HEK293 (cell line): ENCODE results near the gene MYOZ3.

Experiments
- FEZF1 ChIP-seq: fragments of 450-650 bp; formaldehyde crosslinking; IDR thresholded peaks from 2 replicates; pipeline ENCODE4 v1.5.1; 2016; ENCODE audit warnings: missing biosample characterization, missing genetic modification characterization
- GLI2 ChIP-seq: fragments of 450-650 bp; formaldehyde crosslinking; IDR thresholded peaks from 2 replicates; pipeline ENCODE4; 2017; ENCODE audit warnings: missing biosample characterization, missing genetic modification characterization, low read depth, borderline replicate concordance
- GLIS1 ChIP-seq: fragments of 450-650 bp; formaldehyde crosslinking; IDR thresholded peaks from 2 replicates; pipeline ENCODE4 v1.5.1; 2016; ENCODE audit warnings: missing biosample characterization, missing genetic modification characterization
- KLF17 ChIP-seq: fragments of 450-650 bp; formaldehyde crosslinking; IDR thresholded peaks from 2 replicates; pipeline ENCODE4 v1.5.1; 2016; ENCODE audit warnings: missing biosample characterization, missing genetic modification characterization
- KLF8 ChIP-seq: fragments of 450-650 bp; formaldehyde crosslinking; IDR thresholded peaks from 2 replicates; pipeline ENCODE4 v1.5.1; 2016; ENCODE audit warnings: missing biosample characterization, missing genetic modification characterization
- OVOL3 ChIP-seq: fragments of 450-650 bp; formaldehyde crosslinking; IDR thresholded peaks from 2 replicates; pipeline ENCODE4 v1.5.1; 2016; ENCODE audit warnings: missing biosample characterization, missing genetic modification characterization
- SETDB1 ChIP-seq: IDR thresholded peaks from one replicate; pipeline ENCODE4 v1.6.1; 2017; ENCODE audit warnings: mild to moderate bottlenecking, low read length, moderate library complexity, mixed read lengths; ENCODE audit not compliant: insufficient read length
- SP2 ChIP-seq: fragments of 450-650 bp; formaldehyde crosslinking; IDR thresholded peaks from 2 replicates; pipeline ENCODE4 v1.5.1; 2016; ENCODE audit warnings: missing biosample characterization, missing genetic modification characterization
- SP3 ChIP-seq: fragments of 450-650 bp; formaldehyde crosslinking; IDR thresholded peaks from 2 replicates; pipeline ENCODE4 v1.5.1; 2016; ENCODE audit warnings: missing biosample characterization, missing genetic modification characterization
- WT1 ChIP-seq: fragments of 450-650 bp; formaldehyde crosslinking; IDR thresholded peaks from 2 replicates; pipeline ENCODE4 v1.5.1; 2016; ENCODE audit warnings: missing biosample characterization, missing genetic modification characterization
- ZBTB20 ChIP-seq: fragments of 450-650 bp; formaldehyde crosslinking; IDR thresholded peaks from 2 replicates; pipeline ENCODE4 v1.5.1; 2016; ENCODE audit warnings: missing biosample characterization, missing genetic modification characterization
- ZBTB48 ChIP-seq: fragments of 450-650 bp; formaldehyde crosslinking; IDR thresholded peaks from 2 replicates; pipeline ENCODE4 v1.5.1; 2016; ENCODE audit warnings: missing biosample characterization, missing genetic modification characterization
- ZBTB8A ChIP-seq: fragments of 450-650 bp; formaldehyde crosslinking; IDR thresholded peaks from 2 replicates; pipeline ENCODE4 v1.5.1; 2016; ENCODE audit warnings: missing biosample characterization, missing genetic modification characterization
- ZFHX2 ChIP-seq: fragments of 450-650 bp; formaldehyde crosslinking; conservative IDR thresholded peaks from 2 replicates; pipeline ENCODE4 v1.5.1; 2016; ENCODE audit warnings: missing biosample characterization, missing genetic modification characterization
- ZFP69B ChIP-seq: fragments of 450-650 bp; formaldehyde crosslinking; IDR thresholded peaks from 2 replicates; pipeline ENCODE4 v1.5.1; 2016; ENCODE audit warnings: missing biosample characterization, missing genetic modification characterization
- ZNF114 ChIP-seq: fragments of 450-650 bp; formaldehyde crosslinking; IDR thresholded peaks from 2 replicates; pipeline ENCODE4 v1.5.0; 2017; ENCODE audit warnings: missing biosample characterization, missing genetic modification characterization
- ZNF140 ChIP-seq: fragments of 450-650 bp; formaldehyde crosslinking; IDR thresholded peaks from 2 replicates; pipeline ENCODE4 v1.5.1; 2016; ENCODE audit warnings: missing biosample characterization, missing genetic modification characterization
- ZNF214 ChIP-seq: fragments of 450-650 bp; formaldehyde crosslinking; IDR thresholded peaks from 2 replicates; pipeline ENCODE4 v1.5.1; 2017; ENCODE audit warnings: missing biosample characterization, mild to moderate bottlenecking, missing genetic modification characterization, borderline replicate concordance
- ZNF223 ChIP-seq: fragments of 450-650 bp; formaldehyde crosslinking; IDR thresholded peaks from 2 replicates; pipeline ENCODE4 v1.5.1; 2016; ENCODE audit warnings: missing biosample characterization, missing genetic modification characterization
- ZNF24 ChIP-seq: fragments of 450-650 bp; formaldehyde crosslinking; IDR thresholded peaks from 2 replicates; pipeline ENCODE4 v1.5.1; 2016; ENCODE audit warnings: missing biosample characterization, missing genetic modification characterization
- ZNF391 ChIP-seq: fragments of 450-650 bp; formaldehyde crosslinking; IDR thresholded peaks from 2 replicates; pipeline ENCODE4 v1.5.1; 2016; ENCODE audit warnings: low read depth, missing biosample characterization, missing genetic modification characterization, borderline replicate concordance
- ZNF530 ChIP-seq: fragments of 450-650 bp; formaldehyde crosslinking; IDR thresholded peaks from 2 replicates; pipeline ENCODE4 v1.5.1; 2016; ENCODE audit warnings: low read depth, missing biosample characterization, missing genetic modification characterization
- ZNF558 ChIP-seq: fragments of 450-650 bp; formaldehyde crosslinking; IDR thresholded peaks from 2 replicates; pipeline ENCODE4 v1.5.1; 2016; ENCODE audit warnings: missing biosample characterization, missing genetic modification characterization
- ZNF560 ChIP-seq: fragments of 450-650 bp; formaldehyde crosslinking; IDR thresholded peaks from 2 replicates; pipeline ENCODE4 v1.5.1; 2017; ENCODE audit warnings: missing biosample characterization, missing genetic modification characterization, borderline replicate concordance
- ZNF660 ChIP-seq: fragments of 450-650 bp; IDR thresholded peaks from 2 replicates; pipeline ENCODE4 v1.5.1; 2018; ENCODE audit warnings: missing biosample characterization, mild to moderate bottlenecking, missing genetic modification characterization
- ZSCAN16 ChIP-seq: fragments of 450-650 bp; formaldehyde crosslinking; IDR thresholded peaks from 2 replicates; pipeline ENCODE4 v1.5.1; 2016; ENCODE audit warnings: missing biosample characterization, missing genetic modification characterization
- TF ChIP-seq, protein P1 (sequence below): fragments of 450-650 bp; formaldehyde crosslinking; IDR thresholded peaks from 2 replicates; pipeline ENCODE4 v1.5.1; 2016; ENCODE audit warnings: missing biosample characterization, missing genetic modification characterization, borderline replicate concordance
- TF ChIP-seq, protein P2 (sequence below): fragments of 450-650 bp; formaldehyde crosslinking; IDR thresholded peaks from 2 replicates; pipeline ENCODE4 v1.5.1; 2017; ENCODE audit warnings: missing biosample characterization, missing genetic modification characterization
- TF ChIP-seq, protein P3 (sequence below): fragments of 450-650 bp; formaldehyde crosslinking; optimal IDR thresholded peaks from 2 replicates; pipeline ENCODE3; 2016; ENCODE audit warnings: missing biosample characterization, mild to moderate bottlenecking, missing genetic modification characterization
- TF ChIP-seq, protein P4 (sequence below): fragments of 450-650 bp; formaldehyde crosslinking; IDR thresholded peaks from 2 replicates; pipeline ENCODE4 v1.5.1; 2016; ENCODE audit warnings: missing biosample characterization, missing genetic modification characterization

The MYOZ3 gene

DNA sequence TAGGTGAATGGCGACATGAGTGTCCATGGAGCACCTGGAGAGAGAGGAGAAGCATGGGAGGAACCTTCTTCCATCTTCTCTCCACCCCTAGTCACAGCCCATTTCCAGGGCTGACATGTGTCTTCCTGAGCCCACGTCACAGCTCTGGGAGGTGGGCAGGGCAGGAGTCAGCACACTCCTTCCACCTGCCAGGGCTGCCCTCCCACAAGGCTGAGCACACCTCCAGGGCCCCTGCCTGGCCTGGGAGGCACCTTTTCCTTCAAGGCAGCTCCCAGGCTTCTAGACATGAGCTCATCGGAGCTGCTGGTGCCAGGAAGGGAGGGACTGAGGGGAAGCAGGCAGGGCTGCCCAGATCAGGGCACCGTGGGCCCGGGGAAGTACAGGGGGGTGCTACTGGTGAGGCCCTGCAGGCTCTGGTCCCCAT is 34.2 kb upstream of the MYOZ3 start (continued):
- no peak for TF ChIP-seq ZNF214 (tag by site-specific recombination)
- TF ChIP-seq ZNF558: no peak
- no peak for TF ChIP-seq ZNF140
- no peak for TF ChIP-seq ZNF114 (tag by site-specific recombination)
- no peak for TF ChIP-seq ZNF660 (tag by site-specific recombination)
- TF ChIP-seq GLIS1 (tag by site-specific recombination): peak; percentile 83
- peak; percentile 67 for TF ChIP-seq ZFHX2 (tag by site-specific recombination)
- TF ChIP-seq, protein P1, sequence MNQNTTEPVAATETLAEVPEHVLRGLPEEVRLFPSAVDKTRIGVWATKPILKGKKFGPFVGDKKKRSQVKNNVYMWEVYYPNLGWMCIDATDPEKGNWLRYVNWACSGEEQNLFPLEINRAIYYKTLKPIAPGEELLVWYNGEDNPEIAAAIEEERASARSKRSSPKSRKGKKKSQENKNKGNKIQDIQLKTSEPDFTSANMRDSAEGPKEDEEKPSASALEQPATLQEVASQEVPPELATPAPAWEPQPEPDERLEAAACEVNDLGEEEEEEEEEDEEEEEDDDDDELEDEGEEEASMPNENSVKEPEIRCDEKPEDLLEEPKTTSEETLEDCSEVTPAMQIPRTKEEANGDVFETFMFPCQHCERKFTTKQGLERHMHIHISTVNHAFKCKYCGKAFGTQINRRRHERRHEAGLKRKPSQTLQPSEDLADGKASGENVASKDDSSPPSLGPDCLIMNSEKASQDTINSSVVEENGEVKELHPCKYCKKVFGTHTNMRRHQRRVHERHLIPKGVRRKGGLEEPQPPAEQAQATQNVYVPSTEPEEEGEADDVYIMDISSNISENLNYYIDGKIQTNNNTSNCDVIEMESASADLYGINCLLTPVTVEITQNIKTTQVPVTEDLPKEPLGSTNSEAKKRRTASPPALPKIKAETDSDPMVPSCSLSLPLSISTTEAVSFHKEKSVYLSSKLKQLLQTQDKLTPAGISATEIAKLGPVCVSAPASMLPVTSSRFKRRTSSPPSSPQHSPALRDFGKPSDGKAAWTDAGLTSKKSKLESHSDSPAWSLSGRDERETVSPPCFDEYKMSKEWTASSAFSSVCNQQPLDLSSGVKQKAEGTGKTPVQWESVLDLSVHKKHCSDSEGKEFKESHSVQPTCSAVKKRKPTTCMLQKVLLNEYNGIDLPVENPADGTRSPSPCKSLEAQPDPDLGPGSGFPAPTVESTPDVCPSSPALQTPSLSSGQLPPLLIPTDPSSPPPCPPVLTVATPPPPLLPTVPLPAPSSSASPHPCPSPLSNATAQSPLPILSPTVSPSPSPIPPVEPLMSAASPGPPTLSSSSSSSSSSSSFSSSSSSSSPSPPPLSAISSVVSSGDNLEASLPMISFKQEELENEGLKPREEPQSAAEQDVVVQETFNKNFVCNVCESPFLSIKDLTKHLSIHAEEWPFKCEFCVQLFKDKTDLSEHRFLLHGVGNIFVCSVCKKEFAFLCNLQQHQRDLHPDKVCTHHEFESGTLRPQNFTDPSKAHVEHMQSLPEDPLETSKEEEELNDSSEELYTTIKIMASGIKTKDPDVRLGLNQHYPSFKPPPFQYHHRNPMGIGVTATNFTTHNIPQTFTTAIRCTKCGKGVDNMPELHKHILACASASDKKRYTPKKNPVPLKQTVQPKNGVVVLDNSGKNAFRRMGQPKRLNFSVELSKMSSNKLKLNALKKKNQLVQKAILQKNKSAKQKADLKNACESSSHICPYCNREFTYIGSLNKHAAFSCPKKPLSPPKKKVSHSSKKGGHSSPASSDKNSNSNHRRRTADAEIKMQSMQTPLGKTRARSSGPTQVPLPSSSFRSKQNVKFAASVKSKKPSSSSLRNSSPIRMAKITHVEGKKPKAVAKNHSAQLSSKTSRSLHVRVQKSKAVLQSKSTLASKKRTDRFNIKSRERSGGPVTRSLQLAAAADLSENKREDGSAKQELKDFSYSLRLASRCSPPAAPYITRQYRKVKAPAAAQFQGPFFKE (tag by site-specific recombination): no peak
- TF ChIP-seq ZNF24 (tag by site-specific recombination): no peak
- TF ChIP-seq KLF17 (tag by site-specific recombination): peak; percentile 63; the same call in 1 of the 2 replicates
- no peak for TF ChIP-seq WT1 (tag by site-specific recombination)
- peak; percentile 64; the same call in 1 of the 2 replicates for TF ChIP-seq ZBTB20 (tag by site-specific recombination)
- TF ChIP-seq SP3 (tag by site-specific recombination): peak; percentile 60
- 0 out of 2 replicates have a peak, but pooled peaks have one; percentile 31 for TF ChIP-seq ZFP69B
- TF ChIP-seq ZBTB8A (tag by site-specific recombination): peak; percentile 47
- no peak for TF ChIP-seq ZNF391 (tag by site-specific recombination)
- no peak for TF ChIP-seq OVOL3 (tag by site-specific recombination)
- peak; percentile 27; the same call in 1 of the 2 replicates for TF ChIP-seq ZBTB48 (tag by site-specific recombination)
- TF ChIP-seq, protein P2, sequence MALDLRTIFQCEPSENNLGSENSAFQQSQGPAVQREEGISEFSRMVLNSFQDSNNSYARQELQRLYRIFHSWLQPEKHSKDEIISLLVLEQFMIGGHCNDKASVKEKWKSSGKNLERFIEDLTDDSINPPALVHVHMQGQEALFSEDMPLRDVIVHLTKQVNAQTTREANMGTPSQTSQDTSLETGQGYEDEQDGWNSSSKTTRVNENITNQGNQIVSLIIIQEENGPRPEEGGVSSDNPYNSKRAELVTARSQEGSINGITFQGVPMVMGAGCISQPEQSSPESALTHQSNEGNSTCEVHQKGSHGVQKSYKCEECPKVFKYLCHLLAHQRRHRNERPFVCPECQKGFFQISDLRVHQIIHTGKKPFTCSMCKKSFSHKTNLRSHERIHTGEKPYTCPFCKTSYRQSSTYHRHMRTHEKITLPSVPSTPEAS (tag by site-specific recombination): no peak
- peak; percentile 29 for TF ChIP-seq SP2 (tag by site-specific recombination)
- TF ChIP-seq FEZF1 (tag by site-specific recombination): no peak
- TF ChIP-seq, protein P3, sequence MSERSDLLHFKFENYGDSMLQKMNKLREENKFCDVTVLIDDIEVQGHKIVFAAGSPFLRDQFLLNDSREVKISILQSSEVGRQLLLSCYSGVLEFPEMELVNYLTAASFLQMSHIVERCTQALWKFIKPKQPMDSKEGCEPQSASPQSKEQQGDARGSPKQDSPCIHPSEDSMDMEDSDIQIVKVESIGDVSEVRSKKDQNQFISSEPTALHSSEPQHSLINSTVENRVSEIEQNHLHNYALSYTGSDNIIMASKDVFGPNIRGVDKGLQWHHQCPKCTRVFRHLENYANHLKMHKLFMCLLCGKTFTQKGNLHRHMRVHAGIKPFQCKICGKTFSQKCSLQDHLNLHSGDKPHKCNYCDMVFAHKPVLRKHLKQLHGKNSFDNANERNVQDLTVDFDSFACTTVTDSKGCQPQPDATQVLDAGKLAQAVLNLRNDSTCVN (tag by site-specific recombination): no peak
- TF ChIP-seq GLI2 (tag by site-specific recombination): no peak
- no peak for TF ChIP-seq SETDB1
- no peak for TF ChIP-seq KLF8 (tag by site-specific recombination)
- no peak for TF ChIP-seq ZNF530 (tag by site-specific recombination)
- no peak for TF ChIP-seq ZSCAN16 (tag by site-specific recombination)
- no peak for TF ChIP-seq ZNF223 (tag by site-specific recombination)
- no peak for TF ChIP-seq ZNF560 (tag by site-specific recombination)
- TF ChIP-seq, protein P4, sequence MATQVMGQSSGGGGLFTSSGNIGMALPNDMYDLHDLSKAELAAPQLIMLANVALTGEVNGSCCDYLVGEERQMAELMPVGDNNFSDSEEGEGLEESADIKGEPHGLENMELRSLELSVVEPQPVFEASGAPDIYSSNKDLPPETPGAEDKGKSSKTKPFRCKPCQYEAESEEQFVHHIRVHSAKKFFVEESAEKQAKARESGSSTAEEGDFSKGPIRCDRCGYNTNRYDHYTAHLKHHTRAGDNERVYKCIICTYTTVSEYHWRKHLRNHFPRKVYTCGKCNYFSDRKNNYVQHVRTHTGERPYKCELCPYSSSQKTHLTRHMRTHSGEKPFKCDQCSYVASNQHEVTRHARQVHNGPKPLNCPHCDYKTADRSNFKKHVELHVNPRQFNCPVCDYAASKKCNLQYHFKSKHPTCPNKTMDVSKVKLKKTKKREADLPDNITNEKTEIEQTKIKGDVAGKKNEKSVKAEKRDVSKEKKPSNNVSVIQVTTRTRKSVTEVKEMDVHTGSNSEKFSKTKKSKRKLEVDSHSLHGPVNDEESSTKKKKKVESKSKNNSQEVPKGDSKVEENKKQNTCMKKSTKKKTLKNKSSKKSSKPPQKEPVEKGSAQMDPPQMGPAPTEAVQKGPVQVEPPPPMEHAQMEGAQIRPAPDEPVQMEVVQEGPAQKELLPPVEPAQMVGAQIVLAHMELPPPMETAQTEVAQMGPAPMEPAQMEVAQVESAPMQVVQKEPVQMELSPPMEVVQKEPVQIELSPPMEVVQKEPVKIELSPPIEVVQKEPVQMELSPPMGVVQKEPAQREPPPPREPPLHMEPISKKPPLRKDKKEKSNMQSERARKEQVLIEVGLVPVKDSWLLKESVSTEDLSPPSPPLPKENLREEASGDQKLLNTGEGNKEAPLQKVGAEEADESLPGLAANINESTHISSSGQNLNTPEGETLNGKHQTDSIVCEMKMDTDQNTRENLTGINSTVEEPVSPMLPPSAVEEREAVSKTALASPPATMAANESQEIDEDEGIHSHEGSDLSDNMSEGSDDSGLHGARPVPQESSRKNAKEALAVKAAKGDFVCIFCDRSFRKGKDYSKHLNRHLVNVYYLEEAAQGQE (tag by site-specific recombination): no peak
